Measurements from ENCODE around the gene ARSA. TPM values are rescaled to one million over a fixed set of nuclear protein-coding genes. Genes with fewer than 3 reads are reported as not detected.

The ARSA gene
- total RNA-seq, 4 donors from 2014 or later, result 19.9 to 56.1 (median 32.4) TPM

DNA sequence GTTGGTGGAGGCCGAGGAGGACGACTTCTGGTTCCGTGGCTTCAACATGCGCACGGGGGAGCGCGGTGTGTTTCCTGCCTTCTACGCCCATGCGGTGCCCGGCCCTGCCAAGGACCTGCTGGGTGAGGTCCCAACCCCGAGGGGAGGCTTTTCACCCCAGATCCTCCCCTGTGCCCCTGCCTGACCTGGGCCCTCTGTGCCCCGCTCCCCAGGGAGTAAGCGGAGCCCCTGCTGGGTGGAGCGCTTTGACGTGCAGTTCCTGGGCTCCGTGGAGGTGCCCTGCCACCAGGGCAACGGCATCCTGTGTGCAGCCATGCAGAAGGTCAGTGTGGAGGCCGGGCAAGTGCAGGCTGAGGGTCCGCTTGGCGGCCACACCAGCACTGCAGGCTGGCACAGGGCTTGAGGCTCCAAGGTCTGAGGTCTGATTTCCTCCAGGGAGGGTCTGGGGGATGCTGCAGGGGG is 22.3 kb downstream of the ARSA start:
- TF ChIP-seq, protein P1, sequence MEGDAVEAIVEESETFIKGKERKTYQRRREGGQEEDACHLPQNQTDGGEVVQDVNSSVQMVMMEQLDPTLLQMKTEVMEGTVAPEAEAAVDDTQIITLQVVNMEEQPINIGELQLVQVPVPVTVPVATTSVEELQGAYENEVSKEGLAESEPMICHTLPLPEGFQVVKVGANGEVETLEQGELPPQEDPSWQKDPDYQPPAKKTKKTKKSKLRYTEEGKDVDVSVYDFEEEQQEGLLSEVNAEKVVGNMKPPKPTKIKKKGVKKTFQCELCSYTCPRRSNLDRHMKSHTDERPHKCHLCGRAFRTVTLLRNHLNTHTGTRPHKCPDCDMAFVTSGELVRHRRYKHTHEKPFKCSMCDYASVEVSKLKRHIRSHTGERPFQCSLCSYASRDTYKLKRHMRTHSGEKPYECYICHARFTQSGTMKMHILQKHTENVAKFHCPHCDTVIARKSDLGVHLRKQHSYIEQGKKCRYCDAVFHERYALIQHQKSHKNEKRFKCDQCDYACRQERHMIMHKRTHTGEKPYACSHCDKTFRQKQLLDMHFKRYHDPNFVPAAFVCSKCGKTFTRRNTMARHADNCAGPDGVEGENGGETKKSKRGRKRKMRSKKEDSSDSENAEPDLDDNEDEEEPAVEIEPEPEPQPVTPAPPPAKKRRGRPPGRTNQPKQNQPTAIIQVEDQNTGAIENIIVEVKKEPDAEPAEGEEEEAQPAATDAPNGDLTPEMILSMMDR (IDR thresholded peaks at IDR 0.05; ENCODE audit: low read depth), result no peak

DNA sequence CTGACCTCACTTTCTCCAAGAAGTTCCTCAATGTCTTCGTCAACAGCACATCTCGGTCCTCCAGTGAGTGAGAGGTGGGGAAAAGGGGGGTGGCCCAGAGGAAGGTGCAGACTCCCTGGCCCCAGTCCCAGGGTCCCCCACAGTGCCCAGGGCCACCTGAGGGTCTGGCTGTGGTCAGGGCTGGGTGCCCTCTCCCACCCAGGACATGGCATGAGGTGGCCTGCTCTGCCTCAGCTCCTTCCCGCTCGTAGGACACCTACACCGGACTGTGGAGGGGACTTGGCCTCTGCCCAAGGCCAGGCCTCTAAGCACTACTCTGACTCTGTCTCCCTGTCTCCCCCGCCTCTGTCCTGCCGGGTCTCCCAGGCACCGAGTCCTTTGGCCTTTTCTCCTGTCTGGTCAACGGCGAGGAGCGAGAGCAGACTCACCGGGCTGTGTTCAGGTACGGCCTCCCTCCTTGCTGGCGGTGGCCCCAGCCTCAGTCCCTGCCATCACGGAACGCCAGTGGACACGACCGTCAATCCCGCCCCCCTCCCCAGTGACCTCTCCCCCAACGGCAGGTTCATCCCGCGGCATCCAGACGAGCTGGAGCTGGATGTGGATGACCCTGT is 22.8 kb downstream of the ARSA start:
- TF ChIP-seq, protein P1 (IDR thresholded peaks at IDR 0.05; ENCODE audit: low read depth), result no peak

DNA sequence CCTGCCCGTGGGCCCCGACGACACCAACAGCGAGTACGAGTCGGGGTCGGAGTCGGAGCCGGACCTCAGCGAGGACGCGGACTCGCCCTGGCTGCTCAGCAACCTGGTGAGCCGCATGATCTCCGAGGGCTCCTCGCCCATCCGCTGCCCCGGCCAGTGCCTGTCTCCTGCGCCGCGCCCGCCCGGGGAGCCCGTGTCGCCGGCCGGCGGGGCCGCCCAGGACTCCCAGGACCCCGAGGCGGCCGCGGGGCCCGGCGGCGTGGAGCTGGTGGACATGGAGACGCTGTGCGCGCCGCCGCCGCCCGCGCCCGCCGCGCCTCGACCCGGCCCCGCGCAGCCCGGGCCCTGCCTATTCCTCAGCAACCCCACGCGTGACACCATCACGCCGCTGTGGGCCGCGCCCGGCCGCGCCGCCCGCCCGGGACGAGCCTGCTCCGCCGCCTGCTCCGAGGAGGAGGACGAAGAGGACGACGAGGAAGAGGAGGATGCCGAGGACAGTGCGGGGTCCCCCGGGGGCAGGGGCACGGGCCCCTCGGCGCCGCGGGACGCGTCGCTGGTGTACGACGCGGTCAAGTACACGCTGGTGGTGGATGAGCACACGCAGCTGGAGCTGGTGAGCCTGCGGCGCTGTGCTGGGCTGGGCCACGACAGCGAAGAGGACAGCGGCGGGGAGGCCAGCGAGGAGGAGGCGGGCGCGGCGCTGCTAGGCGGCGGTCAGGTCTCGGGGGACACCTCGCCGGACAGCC is 23.5 kb downstream of the ARSA start:
- TF ChIP-seq, protein P1 (IDR thresholded peaks at IDR 0.05; ENCODE audit: low read depth), result no peak

DNA sequence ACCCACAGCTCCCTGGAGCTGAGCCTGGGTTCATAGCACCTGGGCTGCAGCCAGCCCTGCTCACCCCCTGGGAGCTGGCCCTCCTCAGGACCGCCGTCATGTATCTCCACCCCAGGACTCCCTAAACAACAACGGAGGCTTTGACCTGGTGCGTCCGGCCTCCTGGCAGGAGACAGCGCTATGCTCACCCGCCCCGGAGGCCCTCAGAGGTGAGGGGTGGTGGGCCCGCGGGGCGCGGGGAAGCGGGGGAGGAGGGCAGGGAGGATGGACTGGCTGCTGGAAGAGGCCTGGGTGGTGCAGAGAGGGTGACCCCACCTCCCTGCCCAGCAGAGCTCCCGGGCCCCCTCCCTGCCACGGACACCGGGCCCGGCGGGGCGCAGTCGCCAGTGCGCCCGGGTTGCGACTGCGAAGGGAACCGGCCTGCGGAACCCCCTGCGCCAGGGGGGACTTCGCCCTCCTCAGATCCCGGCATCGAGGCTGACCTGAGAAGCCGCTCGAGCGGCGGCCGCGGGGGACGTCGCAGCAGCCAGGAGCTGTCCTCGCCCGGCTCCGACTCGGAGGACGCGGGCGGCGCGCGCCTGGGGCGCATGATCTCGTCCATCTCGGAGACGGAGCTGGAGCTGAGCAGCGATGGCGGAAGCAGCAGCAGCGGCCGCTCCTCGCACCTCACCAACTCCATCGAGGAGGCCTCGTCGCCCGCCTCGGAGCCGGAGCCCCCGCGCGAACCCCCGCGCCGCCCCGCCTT is 24.3 kb downstream of the ARSA start:
- TF ChIP-seq, protein P1 (IDR thresholded peaks at IDR 0.05; ENCODE audit: low read depth), result no peak

DNA sequence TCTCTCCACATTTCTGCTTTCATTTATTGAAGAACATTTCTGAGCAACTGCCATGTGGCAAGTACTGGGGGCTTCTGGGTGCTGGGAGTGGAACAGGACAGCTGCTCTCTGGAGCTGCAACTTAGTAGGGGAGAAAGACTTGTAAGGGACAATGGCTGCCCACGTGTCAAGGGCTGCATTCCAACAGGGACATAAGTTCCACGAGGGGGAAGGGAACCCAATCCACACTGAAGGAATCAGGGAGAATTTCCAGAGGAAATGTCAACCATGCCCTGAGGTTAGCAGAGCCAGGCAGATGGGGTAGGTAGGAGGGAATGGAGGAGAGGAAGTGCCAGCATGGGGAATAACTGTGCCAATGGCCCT is 25.6 kb downstream of the ARSA start:
- TF ChIP-seq, protein P1 (IDR thresholded peaks at IDR 0.05; ENCODE audit: low read depth), result no peak

DNA sequence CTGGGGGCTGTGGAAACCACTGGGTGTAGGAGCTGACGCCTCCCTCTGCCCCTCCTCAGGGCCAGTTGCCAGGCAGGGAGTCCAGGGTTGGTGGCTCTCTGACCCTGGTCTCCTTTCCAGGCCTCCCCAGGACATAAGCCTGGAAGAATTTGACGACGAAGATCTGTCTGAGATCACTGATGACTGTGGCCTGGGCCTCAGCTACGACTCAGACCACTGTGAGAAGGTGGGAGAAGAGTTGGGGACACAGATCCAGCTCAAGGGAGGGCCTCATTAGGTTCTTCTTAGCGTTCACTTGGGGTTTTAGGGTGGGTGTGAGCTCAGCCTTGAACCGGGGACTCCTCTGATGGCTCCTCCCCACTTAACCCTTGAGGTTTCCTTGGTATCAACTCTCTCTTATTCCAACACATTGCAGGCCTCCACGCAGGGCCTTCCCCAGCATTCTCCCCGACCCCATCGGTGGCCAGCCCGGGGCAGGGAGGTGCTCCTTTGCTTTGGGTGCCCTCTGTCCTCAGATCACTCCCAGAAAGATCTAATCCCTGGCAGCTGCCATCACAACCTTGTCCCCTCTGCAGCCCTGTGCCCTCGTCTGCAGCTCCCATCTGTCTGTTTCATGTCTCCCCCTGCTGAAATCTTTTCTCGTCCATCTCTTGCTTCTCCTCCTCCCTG is 26.1 kb downstream of the ARSA start:
- TF ChIP-seq, protein P1 (IDR thresholded peaks at IDR 0.05; ENCODE audit: low read depth), result no peak

Measured in subcutaneous adipose tissue (tissue), 4 donors.